ENCODE measurements around the gene HIVEP3.

DNA sequence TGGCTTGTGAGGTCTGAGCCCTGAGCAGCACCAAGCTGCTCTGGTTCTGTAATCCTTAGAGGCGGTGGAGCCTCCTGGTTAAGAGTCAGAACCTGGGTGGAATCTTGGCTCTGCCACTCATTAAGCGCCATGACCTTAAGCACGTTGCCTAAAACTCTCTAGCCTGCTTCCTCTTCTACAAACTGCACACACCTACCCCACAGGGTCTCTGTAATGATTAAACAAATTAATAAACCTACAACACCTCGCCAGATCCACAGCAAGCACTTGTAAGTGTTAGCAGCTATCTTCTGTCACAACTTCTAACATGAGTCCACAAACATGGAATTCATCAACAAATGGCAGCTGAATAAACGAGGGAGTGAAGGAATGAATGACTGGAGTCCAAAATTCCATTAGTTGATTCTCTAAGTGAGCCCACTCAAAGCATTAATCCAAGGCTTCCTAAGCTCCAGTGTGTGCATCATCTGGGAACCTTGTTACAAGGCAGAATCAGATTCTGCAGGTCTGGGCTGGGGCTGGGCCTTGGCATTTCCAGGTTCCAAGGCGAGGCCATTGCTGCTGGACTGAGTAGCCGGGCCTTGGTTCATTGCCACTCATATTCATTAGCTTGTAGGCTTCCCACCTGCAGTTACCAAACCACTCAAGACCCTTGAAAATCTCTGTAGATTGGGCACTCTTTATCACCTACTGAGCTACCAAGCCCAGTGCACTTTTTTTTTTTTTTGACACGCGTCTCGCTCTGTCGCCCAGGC is 168.6 kb downstream of the HIVEP3 start:
- TF ChIP-seq, protein P1, sequence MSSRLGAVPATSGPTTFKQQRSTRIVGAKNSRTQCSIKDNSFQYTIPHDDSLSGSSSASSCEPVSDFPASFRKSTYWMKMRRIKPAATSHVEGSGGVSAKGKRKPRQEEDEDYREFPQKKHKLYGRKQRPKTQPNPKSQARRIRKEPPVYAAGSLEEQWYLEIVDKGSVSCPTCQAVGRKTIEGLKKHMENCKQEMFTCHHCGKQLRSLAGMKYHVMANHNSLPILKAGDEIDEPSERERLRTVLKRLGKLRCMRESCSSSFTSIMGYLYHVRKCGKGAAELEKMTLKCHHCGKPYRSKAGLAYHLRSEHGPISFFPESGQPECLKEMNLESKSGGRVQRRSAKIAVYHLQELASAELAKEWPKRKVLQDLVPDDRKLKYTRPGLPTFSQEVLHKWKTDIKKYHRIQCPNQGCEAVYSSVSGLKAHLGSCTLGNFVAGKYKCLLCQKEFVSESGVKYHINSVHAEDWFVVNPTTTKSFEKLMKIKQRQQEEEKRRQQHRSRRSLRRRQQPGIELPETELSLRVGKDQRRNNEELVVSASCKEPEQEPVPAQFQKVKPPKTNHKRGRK (CRISPR knock-in tag; IDR thresholded peaks at IDR 0.05; ENCODE audit: borderline replicate concordance): no peak
- TF ChIP-seq E2F1 (CRISPR knock-in tag; IDR thresholded peaks at IDR 0.05): no peak
- TF ChIP-seq, protein P2, sequence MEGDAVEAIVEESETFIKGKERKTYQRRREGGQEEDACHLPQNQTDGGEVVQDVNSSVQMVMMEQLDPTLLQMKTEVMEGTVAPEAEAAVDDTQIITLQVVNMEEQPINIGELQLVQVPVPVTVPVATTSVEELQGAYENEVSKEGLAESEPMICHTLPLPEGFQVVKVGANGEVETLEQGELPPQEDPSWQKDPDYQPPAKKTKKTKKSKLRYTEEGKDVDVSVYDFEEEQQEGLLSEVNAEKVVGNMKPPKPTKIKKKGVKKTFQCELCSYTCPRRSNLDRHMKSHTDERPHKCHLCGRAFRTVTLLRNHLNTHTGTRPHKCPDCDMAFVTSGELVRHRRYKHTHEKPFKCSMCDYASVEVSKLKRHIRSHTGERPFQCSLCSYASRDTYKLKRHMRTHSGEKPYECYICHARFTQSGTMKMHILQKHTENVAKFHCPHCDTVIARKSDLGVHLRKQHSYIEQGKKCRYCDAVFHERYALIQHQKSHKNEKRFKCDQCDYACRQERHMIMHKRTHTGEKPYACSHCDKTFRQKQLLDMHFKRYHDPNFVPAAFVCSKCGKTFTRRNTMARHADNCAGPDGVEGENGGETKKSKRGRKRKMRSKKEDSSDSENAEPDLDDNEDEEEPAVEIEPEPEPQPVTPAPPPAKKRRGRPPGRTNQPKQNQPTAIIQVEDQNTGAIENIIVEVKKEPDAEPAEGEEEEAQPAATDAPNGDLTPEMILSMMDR (IDR thresholded peaks at IDR 0.05): no peak
- no peak for TF ChIP-seq TP53 (CRISPR knock-in tag; IDR thresholded peaks at IDR 0.05)
- TF ChIP-seq KAT7 (CRISPR knock-in tag; IDR thresholded peaks at IDR 0.05; ENCODE audit: borderline replicate concordance): no peak
- no peak for TF ChIP-seq ZNF281 (CRISPR knock-in tag; IDR thresholded peaks at IDR 0.05)
- TF ChIP-seq NFYB (CRISPR knock-in tag; conservative IDR thresholded peaks at IDR 0.05; ENCODE audit: low read depth): no peak
- TF ChIP-seq ATF1 (CRISPR knock-in tag; IDR thresholded peaks at IDR 0.05): no peak
- no peak for TF ChIP-seq ATF3 (CRISPR knock-in tag; conservative IDR thresholded peaks at IDR 0.05)
- TF ChIP-seq TEAD4 (CRISPR knock-in tag; IDR thresholded peaks at IDR 0.05): no peak
- TF ChIP-seq, protein P3, sequence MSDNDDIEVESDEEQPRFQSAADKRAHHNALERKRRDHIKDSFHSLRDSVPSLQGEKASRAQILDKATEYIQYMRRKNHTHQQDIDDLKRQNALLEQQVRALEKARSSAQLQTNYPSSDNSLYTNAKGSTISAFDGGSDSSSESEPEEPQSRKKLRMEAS (CRISPR knock-in tag; IDR thresholded peaks at IDR 0.05): no peak
- TF ChIP-seq JUN (CRISPR knock-in tag; IDR thresholded peaks at IDR 0.05): no peak

All from WTC11 (cell line).